ENCODE measurements around the gene AMN.

Gene AMN

DNA sequence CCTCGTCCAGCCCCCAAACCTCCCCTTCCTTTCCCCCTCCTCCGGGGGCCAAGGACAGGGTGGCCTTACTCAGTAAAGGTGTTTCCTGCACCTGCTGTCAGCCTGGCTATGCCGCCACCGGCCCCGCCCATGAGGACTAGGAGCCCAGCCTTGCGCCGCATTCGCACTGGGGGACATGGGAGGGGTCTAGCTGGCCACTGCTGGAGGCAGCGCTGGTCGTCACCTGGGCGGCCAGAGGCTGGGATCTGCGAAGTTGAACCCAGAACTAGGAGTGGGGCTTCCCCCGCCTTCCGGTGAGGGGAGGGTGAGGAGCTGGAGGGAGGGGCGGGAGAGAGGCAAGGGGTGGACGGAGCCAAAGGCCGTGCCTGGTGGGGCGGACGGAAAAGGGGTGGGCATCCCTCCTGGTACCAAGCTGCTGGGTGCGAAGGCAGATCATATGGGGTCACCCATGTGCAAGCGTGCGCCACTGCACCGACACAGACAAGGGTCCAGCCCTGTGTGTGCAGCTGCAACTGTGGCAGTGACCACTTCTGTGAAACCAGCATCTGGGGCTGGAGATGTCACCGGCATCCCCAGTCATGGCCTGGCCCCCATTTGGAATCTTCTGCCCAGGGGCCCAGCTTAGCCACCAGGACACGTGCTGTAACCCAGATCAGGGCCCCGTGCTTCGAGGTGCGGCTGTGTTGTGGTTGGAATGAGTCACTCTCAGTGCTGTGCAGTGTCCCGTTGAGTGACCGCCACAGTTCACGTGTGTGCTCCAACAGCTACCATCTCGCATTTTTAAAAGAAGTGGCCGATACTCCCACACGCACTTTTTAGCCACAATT, 8.5 kb downstream of the AMN start:
- TF ChIP-seq, protein P1, sequence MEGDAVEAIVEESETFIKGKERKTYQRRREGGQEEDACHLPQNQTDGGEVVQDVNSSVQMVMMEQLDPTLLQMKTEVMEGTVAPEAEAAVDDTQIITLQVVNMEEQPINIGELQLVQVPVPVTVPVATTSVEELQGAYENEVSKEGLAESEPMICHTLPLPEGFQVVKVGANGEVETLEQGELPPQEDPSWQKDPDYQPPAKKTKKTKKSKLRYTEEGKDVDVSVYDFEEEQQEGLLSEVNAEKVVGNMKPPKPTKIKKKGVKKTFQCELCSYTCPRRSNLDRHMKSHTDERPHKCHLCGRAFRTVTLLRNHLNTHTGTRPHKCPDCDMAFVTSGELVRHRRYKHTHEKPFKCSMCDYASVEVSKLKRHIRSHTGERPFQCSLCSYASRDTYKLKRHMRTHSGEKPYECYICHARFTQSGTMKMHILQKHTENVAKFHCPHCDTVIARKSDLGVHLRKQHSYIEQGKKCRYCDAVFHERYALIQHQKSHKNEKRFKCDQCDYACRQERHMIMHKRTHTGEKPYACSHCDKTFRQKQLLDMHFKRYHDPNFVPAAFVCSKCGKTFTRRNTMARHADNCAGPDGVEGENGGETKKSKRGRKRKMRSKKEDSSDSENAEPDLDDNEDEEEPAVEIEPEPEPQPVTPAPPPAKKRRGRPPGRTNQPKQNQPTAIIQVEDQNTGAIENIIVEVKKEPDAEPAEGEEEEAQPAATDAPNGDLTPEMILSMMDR (conservative IDR thresholded peaks at IDR 0.05; ENCODE audit: low read depth) = no peak
- no peak for DNase-seq (ENCODE audit: low spot score)
- ChIA-PET POLR2A (ENCODE audit: low non-redundant PET) (interaction anchor here (0.6 kb wide), 1 partner anchor 44 kb away, joined by 4 read pairs; no protein-coding TSS in a partner anchor), CTCF (interaction anchor here (0.5 to 1.1 kb wide), 4 partner anchors 148 to 441 kb away, joined by 3 to 4 read pairs (median 3); no protein-coding TSS in a partner anchor)
- H3K27ac ChIP-seq = no peak overlapping the region

DNA sequence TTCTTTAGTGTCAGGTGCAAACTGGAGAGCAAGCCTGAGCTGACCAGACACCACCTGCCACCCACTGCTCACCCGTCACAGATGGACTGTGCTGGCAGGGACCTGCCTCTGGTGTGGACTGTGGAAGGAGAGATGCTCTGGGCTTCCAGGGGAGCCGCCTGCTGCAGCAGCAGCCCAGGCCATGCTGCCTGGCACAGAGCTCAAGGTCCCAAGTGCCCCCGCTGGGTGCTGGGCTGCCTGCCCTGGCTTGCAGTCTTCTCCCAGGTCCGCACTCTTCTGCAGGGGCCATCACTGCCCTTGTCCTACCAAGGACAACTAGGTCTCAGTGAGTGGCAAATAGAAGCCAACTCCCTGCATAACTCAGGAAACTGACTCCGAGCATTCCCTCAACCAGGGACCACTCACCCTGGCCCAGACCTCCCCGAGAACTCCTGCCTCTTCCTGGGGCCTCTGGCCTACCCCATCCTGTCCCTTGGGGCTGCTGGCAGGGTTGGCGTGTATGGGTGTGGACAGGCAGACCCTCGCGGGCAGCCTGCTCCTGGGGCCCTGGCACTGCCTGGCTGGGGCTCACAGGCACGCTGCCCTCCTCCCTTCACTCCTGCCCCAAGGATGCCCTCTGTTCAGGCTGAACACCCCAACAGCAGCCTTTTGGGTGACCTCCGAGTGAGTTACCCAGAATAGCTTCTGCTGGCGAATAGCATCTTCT, 9.3 kb downstream of the AMN start:
- no peak for DNase-seq (ENCODE audit: low spot score)
- no peak overlapping the region for H3K27ac ChIP-seq
- ChIA-PET CTCF (interaction anchor here (0.5 to 1.1 kb wide), 2 partner anchors 41 to 173 kb away, joined by 4 to 5 read pairs; no protein-coding TSS in a partner anchor), POLR2A (ENCODE audit: low non-redundant PET) (no interaction called here)
- TF ChIP-seq, protein P1 (conservative IDR thresholded peaks at IDR 0.05; ENCODE audit: low read depth) = no peak

DNA sequence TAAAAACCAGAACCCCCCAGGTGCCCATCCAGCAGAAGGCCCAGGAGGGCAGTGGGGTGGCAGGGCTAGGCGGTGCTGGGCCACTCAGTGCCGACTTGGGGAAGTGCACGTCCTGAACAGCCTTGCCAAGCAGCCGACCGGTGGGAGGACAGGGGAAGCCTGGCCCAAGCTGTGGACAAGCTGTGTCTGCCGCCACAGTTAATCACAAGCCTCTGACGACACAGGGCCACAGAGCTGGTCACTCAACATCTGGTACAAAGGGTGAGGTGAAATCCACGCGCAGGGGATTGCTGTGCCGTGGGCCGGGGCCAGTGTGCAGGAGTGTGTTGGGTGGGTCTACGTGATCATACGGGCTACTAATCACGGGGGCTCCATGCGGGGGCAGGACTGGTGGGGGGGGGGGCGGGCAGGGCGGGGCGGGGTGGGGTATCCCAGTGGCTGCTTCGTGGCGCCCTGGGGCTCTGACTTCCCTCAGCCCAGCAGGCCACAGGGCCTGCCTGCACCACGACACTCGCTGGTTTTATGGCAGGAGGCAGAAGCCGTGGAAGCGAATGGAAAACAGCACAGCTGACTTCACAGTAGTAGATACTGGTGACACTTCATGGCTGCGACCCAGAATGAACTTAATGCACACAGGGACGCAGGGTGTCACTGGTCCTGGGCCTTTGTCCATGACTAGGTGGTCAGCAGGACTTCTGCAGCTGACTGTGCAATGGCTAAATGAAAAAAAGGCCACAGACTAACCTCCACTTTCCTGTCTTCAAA, 10.2 kb downstream of the AMN start:
- ChIA-PET POLR2A (ENCODE audit: low non-redundant PET) (interaction anchor here (0.6 kb wide), 1 partner anchor 236 kb away, joined by 4 read pairs; no protein-coding TSS in a partner anchor), CTCF (interaction anchor here (0.6 kb wide), 1 partner anchor 494 kb away, joined by 3 read pairs; no protein-coding TSS in a partner anchor)
- no peak for DNase-seq (ENCODE audit: low spot score)
- H3K27ac ChIP-seq = peak overlapping the region; percentile 12; the same call in 1 of the 2 replicates
- TF ChIP-seq, protein P1 (conservative IDR thresholded peaks at IDR 0.05; ENCODE audit: low read depth) = no peak

DNA sequence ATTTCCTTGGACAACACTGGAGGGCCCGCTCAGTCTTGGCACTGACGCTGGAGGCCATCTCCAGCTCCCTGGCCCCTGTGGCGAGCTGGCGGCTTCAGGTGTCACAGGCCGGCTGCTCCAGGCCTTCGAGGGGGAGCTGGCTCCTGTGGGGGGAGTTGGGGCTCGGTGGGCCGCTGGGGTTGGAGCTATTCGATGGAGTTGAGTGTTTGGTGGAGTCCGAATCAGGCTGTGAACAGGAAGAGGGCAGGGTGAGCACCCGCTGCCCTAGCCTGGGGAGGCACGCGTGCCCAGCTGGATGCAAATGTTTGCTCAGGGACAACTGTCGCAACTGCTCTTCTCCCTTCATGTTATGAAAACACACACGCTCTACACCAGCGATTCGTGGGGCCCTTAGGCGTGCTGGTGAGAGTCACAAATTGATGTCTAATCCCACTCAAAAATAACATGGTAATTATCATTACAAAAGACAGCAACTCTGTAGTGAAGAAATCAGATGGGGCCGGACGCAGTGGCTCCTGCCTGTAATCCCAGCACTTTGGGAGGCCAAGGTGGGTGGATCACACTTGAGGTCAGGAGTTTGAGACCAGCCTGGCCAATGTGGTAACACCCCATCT, 11.3 kb downstream of the AMN start:
- POLR2A ChIA-PET (ENCODE audit: low non-redundant PET) = interaction anchor here (0.6 kb wide), 1 partner anchor 26 kb away, joined by 6 read pairs; no protein-coding TSS in a partner anchor
- peak overlapping the region; percentile 12; the same call in 1 of the 2 replicates for H3K27ac ChIP-seq

DNA sequence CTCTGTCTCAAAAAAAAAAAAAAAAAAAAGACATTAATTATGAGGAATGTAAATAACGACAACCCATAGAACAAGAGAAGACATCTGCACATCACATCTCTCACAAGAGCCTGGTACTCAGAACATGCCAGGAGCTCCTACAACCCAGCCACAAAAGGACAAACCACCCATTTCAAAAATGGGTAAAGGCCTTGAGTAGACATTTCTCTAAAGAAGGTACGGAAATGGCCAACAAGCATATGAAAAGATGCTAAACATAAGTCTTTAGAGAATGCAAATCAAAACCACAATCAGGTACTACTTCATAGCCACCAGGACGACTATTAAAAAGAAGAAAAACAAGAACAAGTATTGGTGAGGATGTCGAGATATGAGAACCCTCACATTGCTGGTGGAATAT, 13.3 kb downstream of the AMN start:
- CTCF ChIA-PET = no interaction called here
- POLR2A ChIA-PET (ENCODE audit: low non-redundant PET) = interaction anchor here (0.6 kb wide), 1 partner anchor 9 kb away, joined by 7 read pairs; no protein-coding TSS in a partner anchor
- no peak overlapping the region for H3K27ac ChIP-seq
- TF ChIP-seq, protein P1 (conservative IDR thresholded peaks at IDR 0.05; ENCODE audit: low read depth) = no peak
- no peak for DNase-seq (ENCODE audit: low spot score)

More for the DNA sequence above, 11.3 kb downstream of the AMN start:
- TF ChIP-seq, protein P1 (conservative IDR thresholded peaks at IDR 0.05; ENCODE audit: low read depth) = no peak
- DNase-seq (ENCODE audit: low spot score) = no peak
- CTCF ChIA-PET = no interaction called here

Measured in RWPE1 (cell line).